Amniotic stem cell (primary cell): ENCODE results near the gene AEBP1.

Source experiments
- DNase-seq: peaks from one replicate; lab custom pipeline; 2025; lab: John Stamatoyannopoulos, UW

The AEBP1 gene

DNA sequence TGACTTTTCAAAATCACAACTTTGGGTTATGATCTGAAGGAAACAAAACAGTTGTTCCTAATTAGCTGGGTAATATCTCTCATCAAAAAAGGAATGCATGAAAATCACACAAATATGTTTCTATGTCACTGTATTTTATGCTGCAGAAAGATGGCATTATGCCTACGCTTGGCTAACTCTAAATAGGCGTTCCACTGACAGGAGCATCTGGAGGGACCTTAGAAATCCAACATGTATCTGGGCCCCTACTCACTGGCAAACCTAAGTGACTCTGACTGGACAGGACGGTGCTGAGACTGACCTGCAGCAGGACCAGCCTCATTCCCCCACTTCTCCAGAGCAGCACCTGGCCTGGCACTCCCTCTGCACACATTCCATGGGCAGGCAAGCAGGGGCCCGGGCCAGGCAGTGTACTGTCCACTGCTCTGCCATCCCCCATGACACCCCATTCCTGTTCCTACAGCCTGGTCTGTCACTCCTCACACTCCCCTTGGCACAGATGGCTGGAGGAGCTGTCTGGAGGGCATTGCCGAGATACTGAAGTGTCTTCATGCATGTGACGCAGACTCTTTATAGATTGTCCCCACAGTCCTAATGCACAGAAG is 39.6 kb downstream of the AEBP1 start:
- DNase-seq, result no peak

GRCh38 chr7:44144426-44144967 is 40.4 kb downstream of the AEBP1 start:
- DNase-seq, result no peak

DNA sequence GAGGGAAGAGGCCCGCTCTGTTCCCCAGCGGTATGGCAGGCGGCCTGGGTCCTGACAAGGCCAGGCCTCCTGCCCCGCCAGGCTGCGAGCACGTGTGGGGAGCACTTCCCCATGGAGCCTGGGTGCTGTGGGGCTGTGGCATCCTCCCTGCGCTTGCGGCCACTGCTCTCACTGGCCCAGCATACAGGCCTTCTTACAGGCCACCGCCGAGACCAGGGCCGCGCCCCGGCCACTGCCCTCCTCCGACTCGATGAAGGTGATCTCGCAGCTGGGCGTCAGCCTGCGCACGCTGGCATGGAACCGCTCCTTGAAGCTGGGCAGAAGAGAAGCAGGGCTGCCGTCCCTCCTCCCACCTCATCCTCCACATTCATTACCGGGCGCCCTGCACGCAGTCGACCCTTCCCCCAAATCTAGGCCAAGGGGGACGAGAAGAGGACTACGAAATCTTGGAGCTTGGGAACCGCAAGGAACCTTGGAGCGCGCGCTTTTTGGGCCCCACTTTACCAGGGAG is 40.9 kb downstream of the AEBP1 start:
- no peak for DNase-seq

- DNase-seq, result no peak
These were observed 41.4 kb downstream of the AEBP1 start for GRCh38 chr7:44145479-44145968.

DNA sequence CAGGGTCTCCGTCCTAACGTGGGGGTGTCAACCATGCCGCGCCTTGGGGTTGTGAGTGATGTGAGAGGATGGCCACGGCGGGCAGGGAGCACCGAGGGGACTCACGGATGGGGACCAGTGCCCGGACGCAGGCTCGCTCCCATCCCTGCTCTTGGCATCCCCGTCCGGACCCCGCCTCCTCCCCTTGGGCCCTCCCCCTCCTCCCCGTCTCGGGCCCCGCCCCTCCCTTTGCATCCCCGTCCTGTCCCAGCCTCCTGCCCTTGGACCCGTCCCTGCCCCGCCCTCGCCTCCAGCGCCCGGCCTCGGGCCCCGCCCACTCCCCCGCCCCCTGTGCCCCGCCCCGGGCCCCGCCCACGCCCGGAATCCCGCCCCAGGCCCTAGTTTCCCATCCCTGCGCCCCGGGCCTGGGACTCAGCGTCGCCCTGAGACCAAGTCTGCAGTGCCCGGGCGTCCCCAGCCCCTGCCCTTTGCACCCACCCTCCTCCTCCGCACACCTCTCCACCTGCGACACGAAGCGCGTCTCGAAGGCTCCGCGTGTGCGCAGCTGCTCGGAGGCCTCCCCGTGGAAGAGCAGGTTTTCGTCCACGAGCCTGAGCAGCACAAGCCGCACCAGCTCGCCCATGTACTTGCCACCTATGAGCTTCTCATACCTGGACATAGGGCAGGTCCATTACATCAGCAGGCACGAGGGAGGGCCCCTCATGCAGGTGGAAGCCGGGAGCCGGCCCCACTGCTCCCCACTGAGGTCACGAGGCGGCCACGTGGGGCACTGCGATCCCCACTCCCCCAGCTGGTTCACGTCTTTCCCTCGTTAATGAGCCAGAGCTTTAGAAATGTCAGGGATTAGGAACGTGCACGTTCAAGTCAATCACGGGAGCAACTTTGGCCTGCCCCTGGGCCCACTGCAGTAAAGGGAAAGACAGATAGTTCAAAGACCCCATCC is 42.1 kb downstream of the AEBP1 start:
- DNase-seq, result no peak

DNA sequence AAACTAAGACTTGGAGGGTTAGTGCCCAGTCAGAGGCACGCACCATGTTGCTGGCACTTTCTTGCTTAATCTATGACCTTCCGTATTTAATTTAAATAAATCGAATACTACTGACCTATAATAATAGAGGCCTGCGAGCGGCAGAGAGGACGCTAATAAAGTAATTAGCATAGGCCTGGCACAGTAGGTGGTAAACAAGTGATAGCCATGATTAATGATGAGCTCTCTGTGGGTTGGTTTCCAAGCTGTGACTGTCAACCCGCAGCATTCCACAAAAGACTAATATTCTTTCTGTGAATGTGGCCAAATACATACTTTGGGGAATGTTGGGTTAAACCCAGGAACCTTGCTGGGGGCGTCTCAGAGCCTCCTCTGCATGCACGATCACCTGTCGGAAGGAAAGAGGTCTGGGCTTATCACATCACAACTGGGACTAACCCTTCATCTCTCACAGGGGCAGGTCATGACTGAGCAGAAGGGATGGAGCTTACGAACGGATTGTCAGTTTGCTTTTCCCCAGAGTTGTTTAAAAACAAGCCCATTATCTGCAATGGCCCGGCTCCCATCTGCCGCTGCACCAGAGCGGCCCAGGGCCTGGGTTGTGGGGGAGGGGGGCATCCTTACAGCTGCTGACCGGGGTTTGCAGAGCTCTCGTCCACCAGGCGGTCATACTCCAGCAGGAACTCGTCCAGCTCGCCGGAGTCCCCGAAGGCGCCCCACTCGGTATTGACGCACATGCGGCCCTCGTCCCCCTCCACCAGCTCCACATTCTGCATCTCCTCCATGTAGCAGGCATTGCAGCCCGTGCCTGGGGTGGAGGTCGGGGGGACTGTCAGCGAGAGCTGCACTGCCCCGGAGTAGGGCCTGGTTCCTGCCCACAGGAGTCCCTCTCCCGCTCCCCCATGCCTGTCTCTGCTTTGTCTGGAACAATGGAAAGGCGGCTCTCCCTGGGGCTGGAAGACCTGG is 43.2 kb downstream of the AEBP1 start:
- DNase-seq, result no peak

DNA sequence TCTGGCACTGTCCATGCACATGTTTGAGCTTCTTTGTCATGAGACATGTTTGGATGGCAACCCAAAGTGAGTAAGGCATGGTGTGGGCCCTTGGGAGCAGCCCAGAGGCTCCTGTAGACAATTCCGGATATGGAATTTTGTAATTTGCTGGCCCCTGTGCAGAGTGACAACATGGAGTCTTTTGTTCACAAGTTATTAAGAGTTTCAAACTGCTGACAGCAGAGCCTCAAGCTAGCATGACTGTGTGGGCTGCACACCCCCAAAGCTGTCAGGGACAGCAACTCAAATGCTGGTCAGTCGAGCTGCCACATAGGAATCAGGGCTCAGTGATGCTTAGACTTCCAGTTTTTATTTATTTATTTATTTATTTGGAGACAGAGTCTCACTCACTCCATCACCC is 44.0 kb downstream of the AEBP1 start:
- DNase-seq, result no peak

DNA sequence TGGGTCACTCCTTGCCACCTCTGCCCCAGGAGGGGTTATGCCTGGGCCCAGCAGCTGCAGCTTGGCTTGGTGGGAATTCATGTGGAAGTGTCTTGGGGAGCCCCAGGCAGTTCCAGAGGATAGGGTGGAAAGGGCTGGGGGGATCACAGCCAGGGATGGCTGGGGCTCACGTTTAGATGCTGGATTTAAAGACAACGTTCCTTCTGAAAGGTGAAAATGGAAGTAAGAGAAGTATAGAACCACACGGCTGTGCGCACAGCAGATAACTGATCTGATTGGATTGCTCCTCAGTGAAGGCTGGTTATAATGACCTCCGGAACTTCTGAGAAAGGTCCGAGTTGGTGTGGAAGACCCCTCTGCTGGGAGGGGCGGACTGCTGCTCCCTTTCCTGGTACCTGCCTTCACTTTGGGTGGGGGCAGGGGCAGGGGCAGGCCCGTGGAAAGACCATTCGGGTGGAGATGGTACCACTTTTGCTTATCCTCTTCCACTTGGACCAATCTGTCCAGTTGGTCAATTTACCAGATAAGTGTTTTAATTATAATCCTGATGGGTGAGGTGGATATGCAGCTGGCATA is 44.9 kb downstream of the AEBP1 start:
- no peak for DNase-seq

- no peak for DNase-seq
These were observed 45.7 kb downstream of the AEBP1 start for GRCh38 chr7:44149571-44150465.

DNA sequence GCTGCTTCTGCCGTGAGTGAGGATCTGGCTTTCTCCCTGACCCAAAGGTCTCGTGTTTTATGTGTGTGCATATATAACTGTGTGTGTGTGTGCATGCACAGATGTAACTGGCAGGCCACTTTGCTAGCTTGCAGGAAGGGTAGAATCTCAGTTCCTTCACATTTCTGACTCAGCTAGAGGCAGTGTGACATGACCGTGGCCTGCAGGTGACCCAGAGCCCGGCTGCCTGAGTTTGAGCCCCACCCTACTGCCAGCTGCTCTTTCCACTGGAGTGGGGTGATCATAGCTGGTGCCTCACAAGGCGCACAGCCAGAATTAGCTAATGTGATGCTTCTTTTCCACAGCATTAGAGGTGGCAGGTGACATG is 46.3 kb downstream of the AEBP1 start:
- no peak for DNase-seq

DNA sequence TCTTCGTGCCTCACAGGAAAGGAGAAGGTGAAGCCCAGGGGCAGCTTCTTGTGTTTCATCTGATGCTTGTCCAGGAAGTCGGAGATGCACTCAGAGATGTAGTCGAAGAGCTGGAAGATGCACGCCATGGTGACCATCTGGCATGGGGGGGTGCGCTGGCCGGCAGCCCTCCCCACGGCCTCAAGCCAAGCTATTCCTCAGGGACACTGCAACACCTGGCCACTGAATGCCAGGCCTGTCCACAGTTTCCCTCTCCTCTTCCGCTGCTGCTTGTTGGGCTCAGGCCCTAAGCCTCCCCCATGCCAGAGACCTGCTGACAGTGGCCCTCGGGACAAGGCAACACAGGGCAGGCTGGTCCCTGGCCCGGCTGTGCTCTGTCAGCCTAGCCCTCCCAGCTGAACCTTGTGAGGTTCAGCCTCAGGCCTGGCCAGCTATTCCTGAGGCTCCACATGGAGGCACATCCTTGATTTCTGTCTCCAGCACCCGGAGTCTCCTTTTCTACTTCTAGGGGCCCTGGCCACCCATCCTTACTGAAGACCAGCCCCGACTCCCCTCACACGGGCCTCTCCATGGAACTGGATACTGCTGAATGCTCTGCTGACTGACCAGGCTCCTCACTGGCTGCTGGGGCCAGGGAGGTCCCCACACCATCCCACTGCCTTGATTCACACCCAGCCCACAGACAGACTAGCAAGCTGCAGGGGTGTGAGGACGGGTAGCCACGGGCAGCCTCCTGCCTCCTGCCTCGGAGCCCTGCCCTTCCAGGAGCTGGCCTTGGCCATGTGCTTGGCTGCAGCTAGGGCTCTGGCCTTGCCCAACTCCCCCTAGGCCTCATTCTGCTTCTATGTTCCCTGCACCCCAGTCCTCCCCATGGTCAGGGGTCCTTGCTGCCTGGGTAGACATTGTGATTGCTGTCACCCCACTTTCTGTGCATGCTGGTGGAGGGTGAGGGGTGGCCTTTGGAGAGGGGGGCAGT is 47.1 kb downstream of the AEBP1 start:
- DNase-seq, result no peak

- no peak for DNase-seq
These were observed 47.8 kb downstream of the AEBP1 start for GRCh38 chr7:44151956-44152355.

DNA sequence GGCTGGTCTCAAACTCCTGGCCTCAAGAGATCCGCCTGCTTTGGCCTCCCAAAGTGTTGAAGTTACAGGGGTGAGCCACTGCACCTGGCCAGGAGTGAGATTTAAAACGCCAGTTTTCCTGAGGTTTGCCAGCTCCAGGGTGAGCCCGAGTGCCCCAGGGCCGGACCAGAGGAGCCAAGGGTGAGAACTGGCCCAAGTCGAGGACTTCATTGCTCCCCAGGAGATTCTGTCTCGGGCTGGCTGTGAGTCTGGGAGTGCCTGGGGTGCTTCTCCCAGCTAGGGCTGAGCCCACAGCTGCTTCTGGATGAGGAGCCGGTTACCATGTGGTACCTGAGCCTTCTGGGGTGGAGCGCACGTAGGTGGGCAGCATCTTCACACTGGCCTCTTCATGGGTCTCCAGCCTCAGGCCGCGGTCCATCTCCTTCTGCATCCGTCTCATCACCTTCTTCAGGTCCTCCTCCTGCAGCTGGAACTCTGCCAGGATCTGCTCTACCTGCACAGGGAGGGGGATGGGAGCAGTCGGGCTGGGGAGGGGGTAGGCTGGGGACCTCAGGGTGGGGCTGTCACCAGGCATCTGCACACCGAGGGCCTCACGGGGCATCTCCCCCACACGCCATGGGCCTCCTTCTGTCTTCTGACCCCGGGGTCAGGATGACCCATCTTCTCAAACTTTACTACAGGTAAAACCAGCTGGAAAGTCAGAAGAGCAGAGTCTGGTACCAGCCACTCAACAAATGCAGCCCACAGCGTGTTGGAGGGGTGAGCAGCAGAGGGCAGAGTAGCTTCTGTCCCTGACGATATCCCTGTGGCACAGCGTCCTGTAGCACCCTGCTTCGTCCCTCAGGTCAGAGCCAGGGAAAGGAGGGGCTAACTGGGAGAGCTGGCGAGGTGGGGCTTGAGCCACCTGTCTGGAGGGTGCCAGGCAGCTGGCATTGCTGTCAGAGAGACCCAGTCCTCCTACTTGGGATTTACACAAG is 49.1 kb downstream of the AEBP1 start:
- no peak for DNase-seq

DNA sequence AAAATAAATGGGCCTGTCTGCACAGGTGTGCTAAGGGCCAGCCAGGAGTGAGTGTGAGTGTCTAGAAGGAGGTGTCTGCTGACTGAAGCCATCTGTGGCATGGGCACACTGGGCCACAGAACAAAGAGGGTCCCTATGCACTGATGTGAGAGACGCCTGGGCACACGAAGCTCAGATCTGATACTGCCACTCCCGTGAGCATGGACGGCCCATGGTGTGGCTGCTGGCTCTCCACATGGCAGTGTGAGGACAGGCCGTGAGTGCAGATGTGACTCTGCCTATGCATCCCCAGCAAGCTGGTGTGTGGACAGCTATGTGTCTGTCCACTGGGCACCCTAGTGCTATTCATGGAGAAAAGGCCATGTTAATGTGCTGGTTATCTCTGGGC is 49.8 kb downstream of the AEBP1 start:
- no peak for DNase-seq

DNA sequence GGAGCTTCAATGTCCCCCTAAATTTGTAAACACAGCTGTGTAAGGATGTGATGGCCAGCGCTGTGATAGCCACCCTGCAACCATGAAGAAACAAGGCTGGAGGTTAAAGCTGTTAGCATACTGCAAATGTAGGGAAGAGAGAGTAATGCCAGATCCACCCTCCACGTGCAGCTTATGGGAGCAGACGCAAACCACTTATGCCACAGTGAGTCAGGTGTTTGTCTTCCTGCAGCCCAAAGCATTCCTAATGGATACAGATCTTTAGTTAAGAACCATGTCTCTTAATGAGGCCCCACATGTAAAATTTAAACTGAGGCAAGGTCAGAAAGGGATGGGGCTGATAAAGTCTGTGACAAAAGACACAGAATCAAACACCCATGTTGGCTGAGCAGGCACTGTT is 50.6 kb downstream of the AEBP1 start:
- DNase-seq, result no peak

DNA sequence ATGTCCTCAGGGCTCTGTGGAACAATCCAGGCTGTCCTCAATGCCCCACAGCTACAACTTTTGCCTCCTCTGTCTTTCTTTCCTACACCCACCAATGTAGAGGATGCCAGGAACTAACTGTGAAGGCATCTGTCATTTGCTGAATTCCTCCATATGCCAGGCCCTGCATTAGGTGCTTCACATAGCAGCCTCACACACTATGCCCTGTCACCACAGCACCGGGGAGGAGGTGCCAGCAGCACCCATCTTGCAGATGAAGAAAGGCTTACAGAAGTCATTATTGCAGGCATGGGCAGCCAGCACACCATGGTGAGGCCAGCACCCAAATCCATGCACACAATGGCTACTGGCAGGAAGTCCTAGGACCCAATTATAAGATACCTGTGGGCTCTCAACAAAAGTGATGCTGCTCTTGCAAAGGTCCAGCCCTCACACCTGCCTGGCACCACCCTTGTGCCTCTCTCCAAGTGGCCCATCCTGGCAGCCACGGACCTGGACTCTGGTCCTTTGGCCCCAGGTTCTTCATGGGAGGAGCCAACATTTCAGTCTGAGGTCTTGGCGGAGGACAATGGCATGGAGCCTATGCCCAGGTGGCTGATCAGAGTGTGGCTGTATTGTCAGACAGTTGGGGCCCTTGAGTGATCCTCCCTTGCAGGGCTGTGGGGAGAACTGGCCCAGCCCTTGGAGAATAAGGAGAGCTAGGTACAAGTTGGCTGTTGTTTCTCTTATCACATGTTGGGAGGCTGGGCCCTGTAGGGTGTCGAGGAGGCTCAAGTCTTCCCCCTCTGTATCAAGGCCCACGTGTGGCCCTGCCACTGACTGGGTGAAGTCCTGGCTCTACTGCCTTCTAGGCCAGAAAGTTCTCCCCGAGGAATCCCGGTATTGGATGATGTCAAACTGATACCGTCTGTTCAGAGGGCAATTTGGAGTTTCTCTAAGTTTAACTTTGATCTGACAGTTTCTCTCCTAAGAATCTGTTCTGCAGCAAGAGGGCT is 51.3 kb downstream of the AEBP1 start:
- no peak for DNase-seq
